H1 (cell line): ENCODE measurements around the gene SPTY2D1. TPM values are rescaled to one million over a fixed set of nuclear protein-coding genes. Genes with fewer than 3 reads are reported as not detected.

Source experiments
- CTCF ChIA-PET: fragments of 300-600 bp; sonication (Branson Sonifier 250); formaldehyde crosslinking; loops from one replicate; lab custom pipeline; 2021; ENCODE audit not compliant: partially characterized antibody; lab: Charles Lee
- POLR2A ChIA-PET: fragments of 300-600 bp; sonication (Branson Sonifier 250); formaldehyde crosslinking; loops from one replicate; lab custom pipeline; 2021; ENCODE audit warnings: inconsistent platforms; ENCODE audit not compliant: partially characterized antibody; lab: Charles Lee
- DNase-seq, 2 experiments: peaks; one replicate each; pipeline versions ENCODE4 v3.0.0 to v3.0.0-alpha.2; 2010 to 2022; ENCODE audit warnings: low spot score in 2 of 2, low read depth in 1 of 2, mixed read lengths in 1 of 2
- FAIRE-seq: peaks from 2 replicates; lab custom pipeline; 2011; peaks lifted over from hg19 to GRCh38; lab: Jason Lieb, UNC
- H2AFZ ChIP-seq: 2 replicates; pipeline ENCODE4 v1.8.1; 2012; ENCODE audit warnings: low read length, inconsistent platforms
- H2AK5ac ChIP-seq: 2 replicates; pipeline ENCODE4 v1.6.1; 2013; ENCODE audit warnings: low read depth, low read length
- H2BK120ac ChIP-seq: replicated peaks from 2 replicates; pipeline ENCODE3; 2013; ENCODE audit warnings: low read depth, low read length, inconsistent platforms
- H2BK12ac ChIP-seq: 2 replicates; pipeline ENCODE4 v1.6.1; 2013; ENCODE audit warnings: low read depth, low read length
- H2BK15ac ChIP-seq: 2 replicates; pipeline ENCODE4 v1.6.1; 2013; ENCODE audit warnings: low read length
- H2BK20ac ChIP-seq: 2 replicates; pipeline ENCODE4 v1.6.1; 2013; ENCODE audit warnings: low read length
- H2BK5ac ChIP-seq: 2 replicates; pipeline ENCODE4 v1.6.1; 2013; ENCODE audit warnings: low read depth, low read length
- H3K14ac ChIP-seq: 2 replicates; pipeline ENCODE4 v1.6.1; 2013; ENCODE audit warnings: inconsistent platforms; ENCODE audit not compliant: insufficient read length
- H3K18ac ChIP-seq: 2 replicates; pipeline ENCODE4 v1.6.1; 2013; ENCODE audit warnings: low read length; ENCODE audit errors: extremely low read depth
- H3K23ac ChIP-seq: 2 replicates; pipeline ENCODE4 v1.6.1; 2013; ENCODE audit warnings: inconsistent platforms; ENCODE audit not compliant: insufficient read length
- H3K23me2 ChIP-seq: 2 replicates; pipeline ENCODE4 v1.6.1; 2013; ENCODE audit warnings: low read depth, low read length
- H3K27ac ChIP-seq: 2 replicates; pipeline ENCODE4 v1.6.1; 2011; ENCODE audit warnings: low read depth, low read length, inconsistent platforms
- H3K27me3 ChIP-seq, 4 experiments: replicated peaks in 1 of 4; 1 replicate in 1 of 4; 2 replicates in 3 of 4; pipeline versions ENCODE4 v1.6.1 to v1.8.1; 2011 to 2013; ENCODE audit warnings: low read length in 3 of 4, mild to moderate bottlenecking in 3 of 4, inconsistent platforms in 2 of 4, mixed read lengths in 2 of 4, moderate library complexity in 1 of 4; ENCODE audit not compliant: control insufficient read depth in 3 of 4, insufficient read depth in 3 of 4; ENCODE audit errors: extremely low read depth in 1 of 4
- H3K36me3 ChIP-seq, 4 experiments: 2 replicates each; pipeline versions ENCODE4 v1.6.1 to v1.8.1; 2011 to 2013; ENCODE audit warnings: mild to moderate bottlenecking in 4 of 4, low read length in 3 of 4, moderate library complexity in 2 of 4, control low read depth in 1 of 4, inconsistent platforms in 1 of 4; ENCODE audit not compliant: insufficient read depth in 4 of 4, control insufficient read depth in 2 of 4
- H3K4ac ChIP-seq: replicated peaks from 2 replicates; pipeline ENCODE3; 2013; ENCODE audit warnings: low read length, low read depth, mixed read lengths, inconsistent platforms; ENCODE audit not compliant: insufficient read length
- H3K4me1 ChIP-seq, 4 experiments: replicated peaks in 1 of 4; 1 replicate in 1 of 4; 2 replicates in 3 of 4; pipeline versions ENCODE4 v1.6.1 to v1.8.1; 2011 to 2013; ENCODE audit warnings: low read length in 3 of 4, inconsistent platforms in 2 of 4, mixed read lengths in 1 of 4; ENCODE audit not compliant: insufficient read depth in 4 of 4, control insufficient read depth in 3 of 4
- H3K4me2 ChIP-seq, 2 experiments: 2 replicates each; pipeline versions ENCODE4 v1.6.1 to v1.8.1; 2011 to 2013; ENCODE audit warnings: low read depth in 2 of 2, low read length in 2 of 2, control low read depth in 1 of 2, inconsistent platforms in 1 of 2, mild to moderate bottlenecking in 1 of 2; ENCODE audit not compliant: insufficient read depth in 1 of 2
- H3K4me3 ChIP-seq, 4 experiments: fragments of 200-600, 300-600 bp in 1 of 4; sonication (generic), shearing (Covaris generic), sonication (Bioruptor Twin) in 1 of 4; 2 replicates each; pipeline versions ENCODE4 v1.5.1 to v1.8.1; 2011 to 2016; ENCODE audit warnings: low read length in 4 of 4, low read depth in 3 of 4, control low read depth in 2 of 4, inconsistent platforms in 2 of 4, mild to moderate bottlenecking in 2 of 4, mixed read lengths in 1 of 4, moderate library complexity in 1 of 4; ENCODE audit not compliant: insufficient read depth in 2 of 4; ENCODE audit errors: extremely low read depth in 1 of 4
- H3K56ac ChIP-seq: replicated peaks from 2 replicates; pipeline ENCODE3; 2013; ENCODE audit warnings: low read depth, mild to moderate bottlenecking, mixed read lengths, low read length, inconsistent platforms; ENCODE audit not compliant: insufficient read length
- H3K79me1 ChIP-seq: 2 replicates; pipeline ENCODE4 v1.6.1; 2013; ENCODE audit warnings: low read depth, low read length, control low read depth
- H3K79me2 ChIP-seq, 2 experiments: 2 replicates each; pipeline versions ENCODE4 v1.6.1 to v1.8.1; 2012 to 2013; ENCODE audit warnings: low read length in 2 of 2, mild to moderate bottlenecking in 2 of 2, inconsistent platforms in 1 of 2; ENCODE audit not compliant: insufficient read depth in 2 of 2, control insufficient read depth in 1 of 2
- H3K9ac ChIP-seq, 4 experiments: replicated peaks in 1 of 4; 1 replicate in 1 of 4; 2 replicates in 3 of 4; pipeline versions ENCODE4 v1.6.1 to v1.8.1; 2011 to 2013; ENCODE audit warnings: low read depth in 3 of 4, low read length in 3 of 4, control low read depth in 2 of 4, mild to moderate bottlenecking in 2 of 4, moderate library complexity in 2 of 4, inconsistent platforms in 1 of 4; ENCODE audit errors: extremely low read depth in 1 of 4
- H3K9me3 ChIP-seq, 2 experiments: 2 replicates each; pipeline versions ENCODE4 v1.6.1 to v1.8.1; 2012 to 2013; ENCODE audit warnings: mild to moderate bottlenecking in 2 of 2, moderate library complexity in 2 of 2, control low read depth in 1 of 2, inconsistent platforms in 1 of 2, low read depth in 1 of 2, low read length in 1 of 2, mixed read lengths in 1 of 2; ENCODE audit not compliant: insufficient read depth in 2 of 2
- H4K20me1 ChIP-seq, 2 experiments: replicated peaks in 1 of 2; 2 replicates each; pipeline versions ENCODE3 to v1.8.1; 2011 to 2013; ENCODE audit warnings: inconsistent platforms in 2 of 2, low read length in 2 of 2, mild to moderate bottlenecking in 1 of 2; ENCODE audit not compliant: insufficient read depth in 2 of 2, control insufficient read depth in 1 of 2
- H4K5ac ChIP-seq: 2 replicates; pipeline ENCODE4 v1.6.1; 2013; ENCODE audit warnings: low read length, low read depth, mixed read lengths, inconsistent platforms; ENCODE audit not compliant: insufficient read length
- H4K8ac ChIP-seq: 2 replicates; pipeline ENCODE4 v1.8.0; 2013; ENCODE audit warnings: mild to moderate bottlenecking, moderate library complexity, low read length, inconsistent platforms; ENCODE audit not compliant: insufficient read depth; ENCODE audit errors: extremely low read depth
- H4K91ac ChIP-seq: replicated peaks from 2 replicates; pipeline ENCODE3; 2013; ENCODE audit warnings: low read length, mixed read lengths, inconsistent platforms; ENCODE audit not compliant: insufficient read length
- ASH2L ChIP-seq: fragments of 200-600, 300-600 bp; sonication (generic); IDR thresholded peaks from one replicate; pipeline ENCODE4 v1.7.1; 2017; ENCODE audit warnings: low read length
- SIRT6 ChIP-seq: IDR thresholded peaks from one replicate; pipeline ENCODE4 v1.7.1; 2012; ENCODE audit warnings: low read length, inconsistent platforms
- SP4 ChIP-seq: IDR thresholded peaks from 2 replicates; pipeline ENCODE4 v1.6.1; 2012; ENCODE audit warnings: low read length, inconsistent platforms
- WGBS, 2 experiments: shearing (Covaris generic) in 1 of 2; methylation state at CpG; one replicate each; pipeline versions ENCODE4 v1.1.6 to v1.1.7; 2013 to 2015; ENCODE audit warnings: low lambda C conversion rate in 2 of 2, mixed read lengths in 2 of 2, inconsistent platforms in 1 of 2, low coverage in 1 of 2, missing lambda C conversion rate in 1 of 2; ENCODE audit not compliant: insufficient replicate concordance in 2 of 2, insufficient coverage in 1 of 2, insufficient read length in 1 of 2; ENCODE audit errors: extremely low coverage in 1 of 2, missing lambda C conversion rate in 1 of 2; 5-methylcytosine and 5-hydroxymethylcytosine counted together
- polyA plus RNA-seq, 7 experiments: library from polyadenylated mRNA; depleted of rRNA in 3 of 7; stranded (reverse) in 5 of 7; unstranded in 2 of 7; fragments of >200 nt in 5 of 7; fragments of 200-250 nt in 2 of 7; gene quantifications; 1 replicate in 5 of 7; 2 replicates in 1 of 7; 4 replicates in 1 of 7; pipeline versions ENCODE4 v1.2.1 to v1.2.3, GENCODE V29; 2011 to 2013; ENCODE audit warnings: missing spikeins in 2 of 7, mixed read lengths in 2 of 7
- total RNA-seq: library from RNA; stranded (reverse); fragmentation: NEBNext Ultra II Directional; extraction: Animal tissue kit (Norgen Biotek cat#: 25700); gene quantifications from 2 replicates; pipeline ENCODE4 v1.2.1, GENCODE V29; 2021

Gene SPTY2D1
- total and polyA plus RNA-seq, 2 of the 8 experiments (the other 6 are each of a cell fraction or from before 2014, with no cell fraction given), result 4.9 to 17.6 TPM

GRCh38 chr11:18578975-18579598 is 55.1 kb downstream of the SPTY2D1 start:
- no peak for DNase-seq
- H4K91ac ChIP-seq, result no peak overlapping the region
- H4K8ac ChIP-seq, result no peak overlapping the region
- no peak overlapping the region for H3K23ac ChIP-seq
- no peak overlapping the region for H2AK5ac ChIP-seq
- no peak overlapping the region for H2BK5ac ChIP-seq
- no peaks in the 10 kb centered on the region for H3K23me2 ChIP-seq
- ChIA-PET POLR2A (interaction anchor here (0.6 to 2.6 kb wide), 3 partner anchors 9 to 53 kb away, joined by 3 to 6 read pairs (median 5); partner anchors contain the start of gene UEVLD), CTCF (interaction anchor here (0.5 to 1.2 kb wide), 4 partner anchors 25 to 105 kb away, joined by 3 to 4 read pairs (median 3); no protein-coding TSS in a partner anchor)
- FAIRE-seq, result no peak
- no peak overlapping the region for H3K9ac ChIP-seq
- H2BK12ac ChIP-seq, result no peak overlapping the region
- no peak overlapping the region for H3K56ac ChIP-seq
- H3K4me2 ChIP-seq, result no peak overlapping the region
- peaks cover 0 to 3% (median 0%) of the 10 kb centered on the region in 4 experiments; a peak in 1 of 8 replicates for H3K36me3 ChIP-seq
- H3K14ac ChIP-seq, result no peak overlapping the region
- H3K18ac ChIP-seq, result no peak overlapping the region
- no peaks in the 10 kb centered on the region for H3K4me1 ChIP-seq
- TF ChIP-seq ASH2L, result no peak
- no peak for TF ChIP-seq SIRT6
- TF ChIP-seq SP4, result no peak
- TF ChIP-seq, all 59 proteins: peak for 0
- H2AFZ ChIP-seq, result no peak overlapping the region
- WGBS, 2 experiments, result 90% methylated on average over 14 of the region's 14 CpGs; no CpG with 5 or more reads in 1 of the 2 experiments
- H3K27me3 ChIP-seq, result no peaks in the 10 kb centered on the region
- no peak overlapping the region for H2BK20ac ChIP-seq
- no peaks in the 10 kb centered on the region for H3K79me1 ChIP-seq
- H4K5ac ChIP-seq, result no peak overlapping the region
- H3K79me2 ChIP-seq, result no peaks in the 10 kb centered on the region
- no peaks in the 10 kb centered on the region for H4K20me1 ChIP-seq
- H2BK15ac ChIP-seq, result no peak overlapping the region
- H3K27ac ChIP-seq, result no peak overlapping the region
- no peak overlapping the region for H3K4ac ChIP-seq
- no peaks in the 10 kb centered on the region; a peak in 1 of 4 replicates for H3K9me3 ChIP-seq
- no peak overlapping the region for H2BK120ac ChIP-seq
- no peak overlapping the region for H3K4me3 ChIP-seq
